HG02938 (cell line): ENCODE measurements around the gene SLC43A2.

Experiments
- ATAC-seq: cut with Tn5 transposase; IDR thresholded peaks from one replicate; pipeline ENCODE4 v1.9.1; 2021; ENCODE audit warnings: mild to moderate bottlenecking, moderate library complexity; ENCODE audit not compliant: unreplicated experiment

SLC43A2 gene

DNA sequence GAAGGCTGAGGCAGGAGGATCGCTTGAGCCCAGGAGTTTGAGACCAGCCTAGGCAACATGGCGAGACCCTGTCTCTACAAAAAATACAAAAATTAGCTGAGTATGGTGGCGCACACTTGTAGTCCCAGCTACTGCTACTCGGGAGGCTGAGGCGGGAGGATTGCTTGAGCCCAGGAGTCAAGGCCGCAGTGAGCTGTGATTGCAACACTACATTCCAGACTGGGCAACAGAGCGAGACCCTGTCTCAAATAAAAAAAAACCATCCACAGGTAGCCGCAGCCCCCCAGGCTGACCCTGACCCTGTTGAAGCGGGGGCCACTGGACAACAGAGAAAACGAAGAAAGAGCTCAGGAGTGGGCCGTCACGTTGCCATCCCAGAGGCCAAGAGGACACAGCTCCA lies 4.0 kb downstream of the SLC43A2 start:
- ATAC-seq, result no peak

- no peak for ATAC-seq
These were observed 5.5 kb downstream of the SLC43A2 start for GRCh38 chr17:1623057-1623630.

DNA sequence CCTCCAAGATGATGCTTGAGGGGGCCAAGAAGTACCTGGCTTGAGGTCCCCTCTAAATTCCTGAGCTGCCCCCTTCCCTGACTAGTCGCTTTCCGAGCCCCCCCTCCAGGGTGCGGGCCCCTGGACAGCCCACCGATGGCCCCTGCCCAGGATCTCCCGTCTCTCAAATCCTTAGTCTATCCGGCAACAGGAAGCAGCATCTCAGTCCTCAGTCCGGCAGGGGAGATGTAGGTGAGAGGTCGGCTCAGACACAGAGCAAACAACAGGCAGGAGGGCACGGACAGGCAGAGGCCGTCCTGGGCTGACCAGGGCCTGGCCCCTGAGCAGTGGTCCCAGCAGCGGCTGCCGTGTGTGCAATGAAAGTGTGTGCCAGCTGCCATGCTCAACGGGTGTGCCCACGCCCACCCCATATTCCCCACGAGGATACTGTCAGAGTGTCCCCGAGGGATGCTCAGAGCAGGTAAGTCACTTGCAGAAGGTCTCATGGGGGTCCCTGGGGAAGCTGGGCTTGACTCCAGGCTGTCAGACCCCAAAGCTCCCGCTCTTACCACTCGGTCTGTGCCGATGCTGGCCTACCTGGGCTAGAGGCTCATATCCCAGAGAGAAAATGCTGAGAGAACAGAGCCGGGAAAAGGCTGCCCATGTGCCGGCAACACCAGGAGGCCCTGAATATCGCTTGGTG lies 7.2 kb downstream of the SLC43A2 start:
- no peak for ATAC-seq

GRCh38 chr17:1620486-1620885 lies 8.1 kb downstream of the SLC43A2 start:
- ATAC-seq, result no peak

GRCh38 chr17:1617620-1618174 lies 10.9 kb downstream of the SLC43A2 start:
- no peak for ATAC-seq

- ATAC-seq, result no peak
These were observed 12.5 kb downstream of the SLC43A2 start for GRCh38 chr17:1616101-1616500.

- ATAC-seq, result no peak
These were observed 16.2 kb downstream of the SLC43A2 start for GRCh38 chr17:1612400-1612799.

DNA sequence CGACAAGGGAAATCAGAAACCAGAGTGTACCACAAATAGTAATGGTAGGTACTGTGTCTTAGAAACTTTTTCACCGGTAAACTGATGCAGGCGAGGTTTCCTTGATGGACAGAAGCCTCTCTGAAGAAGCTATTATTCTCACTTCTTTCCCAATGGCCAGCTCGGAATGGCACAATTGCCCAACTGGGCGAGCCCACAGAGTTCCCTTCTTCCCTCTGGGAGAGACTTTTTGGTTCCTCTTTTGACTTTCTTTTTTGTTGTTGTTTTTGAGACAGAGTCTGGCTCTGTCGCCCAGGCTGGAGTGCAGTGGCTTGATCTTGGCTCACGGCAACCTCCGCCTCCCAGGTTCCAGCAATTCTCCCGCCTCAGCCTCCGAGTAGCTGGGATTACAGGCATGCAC lies 16.9 kb downstream of the SLC43A2 start:
- ATAC-seq, result no peak

DNA sequence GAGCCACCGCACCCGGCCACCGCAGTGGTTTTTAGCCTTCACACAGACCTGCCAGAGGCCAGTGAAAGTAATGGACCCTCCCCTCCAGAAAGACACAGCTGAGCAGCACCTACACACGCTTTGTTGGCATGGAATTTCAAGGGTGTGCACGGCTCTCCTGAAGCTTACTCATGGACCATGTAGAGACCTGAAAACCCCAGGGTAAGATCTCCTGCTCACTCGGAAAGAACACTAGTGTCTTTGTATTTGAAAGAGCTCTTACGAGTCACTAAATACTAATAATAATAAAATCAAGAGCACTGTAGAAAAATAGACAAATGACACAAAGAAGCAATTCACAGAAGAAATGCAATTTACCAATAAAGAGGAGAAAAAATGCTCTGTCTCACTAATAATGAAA lies 20.0 kb downstream of the SLC43A2 start:
- ATAC-seq, result no peak

DNA sequence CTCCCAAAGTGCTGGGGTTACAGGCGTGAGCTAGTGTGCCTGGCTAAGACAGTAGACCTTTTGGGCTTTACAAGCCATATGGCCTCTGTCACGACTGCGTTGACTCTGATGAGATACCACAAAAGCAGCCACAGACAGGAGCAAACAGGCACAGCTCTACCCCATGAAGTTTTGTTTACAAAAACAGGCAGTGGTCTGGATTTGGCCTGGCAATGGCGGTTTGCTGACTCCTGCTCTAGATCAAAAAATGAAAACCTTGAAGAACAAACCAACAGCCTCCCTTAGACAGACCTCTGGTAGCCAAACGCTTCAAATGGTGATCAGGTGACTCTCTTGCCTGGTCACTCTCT lies 20.7 kb downstream of the SLC43A2 start:
- no peak for ATAC-seq

GRCh38 chr17:1606352-1606985 lies 22.2 kb downstream of the SLC43A2 start:
- ATAC-seq, result no peak

- no peak for ATAC-seq
These were observed 22.8 kb downstream of the SLC43A2 start for GRCh38 chr17:1605681-1606351.

DNA sequence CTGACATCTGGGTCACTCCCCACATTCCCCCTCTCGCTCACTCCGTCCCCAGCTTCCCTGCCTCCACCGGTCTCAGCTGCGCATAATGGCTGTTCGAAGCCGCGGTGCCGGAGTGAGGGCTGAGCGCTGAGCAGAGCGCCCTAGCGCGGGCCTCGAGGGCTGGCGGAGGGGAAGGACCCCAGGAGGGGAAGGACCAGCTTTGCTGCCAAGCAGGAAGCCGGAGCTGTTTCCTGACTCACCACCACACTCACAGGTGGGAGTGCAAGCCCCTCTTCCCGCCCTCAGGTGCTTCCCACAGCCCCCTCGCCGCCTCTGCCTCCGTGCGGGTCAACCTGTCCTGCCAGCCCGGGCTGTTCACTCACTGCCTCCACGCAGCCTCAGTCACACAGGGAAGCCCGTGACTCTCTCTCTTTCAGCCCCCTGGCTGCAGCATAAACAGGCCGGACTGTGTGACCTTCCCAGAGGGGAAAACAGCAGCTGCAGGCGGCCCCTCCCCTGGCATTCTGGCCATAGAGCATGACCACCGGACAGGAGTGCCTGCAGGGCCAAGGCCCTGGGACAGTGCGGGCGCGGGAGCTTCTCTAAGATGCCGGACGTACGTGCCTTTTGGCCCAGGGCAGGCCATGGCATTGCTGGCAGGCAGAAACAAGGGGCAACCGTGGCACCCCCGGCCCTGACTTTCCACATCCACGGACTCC lies 23.7 kb downstream of the SLC43A2 start:
- no peak for ATAC-seq

DNA sequence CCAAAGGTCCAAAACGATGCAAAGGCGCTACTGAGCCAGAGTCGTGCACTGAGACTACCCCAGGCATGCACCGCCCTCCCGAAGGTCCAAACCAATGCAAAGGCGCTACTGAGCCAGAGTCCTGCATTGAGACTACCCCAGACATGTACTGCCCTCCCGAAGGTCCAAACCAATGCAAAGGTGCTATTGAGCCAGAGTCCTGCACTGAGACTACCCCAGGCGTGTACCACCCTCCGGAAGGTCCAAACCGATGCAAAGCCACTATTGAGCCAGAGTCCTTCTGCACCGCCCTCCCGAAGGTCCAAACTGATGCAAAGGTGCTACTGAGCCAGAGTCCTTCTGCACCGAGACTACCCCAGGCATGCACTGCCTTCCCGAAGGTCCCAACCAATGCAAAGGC lies 27.1 kb downstream of the SLC43A2 start:
- no peak for ATAC-seq

DNA sequence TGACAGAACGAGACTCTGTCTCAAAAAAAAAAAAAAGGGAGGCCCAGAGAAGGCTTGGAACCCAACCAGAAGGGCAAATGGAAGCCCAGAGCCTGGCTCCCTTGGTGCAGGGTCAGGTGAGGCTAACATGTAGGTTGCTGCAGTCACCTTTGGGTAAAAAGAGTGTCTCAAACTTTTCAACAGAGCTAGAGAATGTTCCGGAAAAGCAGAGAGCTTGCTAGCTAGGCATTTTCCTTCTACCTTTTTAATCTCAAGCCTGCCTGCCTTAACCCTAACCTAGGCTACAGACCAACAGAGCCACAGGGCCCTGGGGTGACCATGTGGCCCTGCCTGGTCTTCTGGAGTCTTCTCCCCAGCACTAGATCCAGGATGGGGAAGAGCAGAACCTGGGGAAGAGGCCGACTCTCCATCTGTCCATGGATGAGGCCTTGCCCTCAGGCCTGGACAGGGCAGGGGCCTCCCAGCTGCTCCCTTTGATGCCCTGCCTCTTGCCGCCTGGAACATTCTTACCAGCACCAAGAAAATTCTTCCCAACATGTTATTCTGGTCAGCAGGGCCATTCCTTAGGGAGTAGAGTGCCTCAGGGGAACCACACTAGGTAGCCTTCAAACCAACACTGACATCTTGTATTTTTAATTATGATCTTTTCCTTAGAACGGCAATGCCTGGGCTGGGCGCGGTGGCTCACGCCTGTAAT lies 30.1 kb downstream of the SLC43A2 start:
- no peak for ATAC-seq

- no peak for ATAC-seq
These were observed 30.7 kb downstream of the SLC43A2 start for GRCh38 chr17:1597861-1598342.

DNA sequence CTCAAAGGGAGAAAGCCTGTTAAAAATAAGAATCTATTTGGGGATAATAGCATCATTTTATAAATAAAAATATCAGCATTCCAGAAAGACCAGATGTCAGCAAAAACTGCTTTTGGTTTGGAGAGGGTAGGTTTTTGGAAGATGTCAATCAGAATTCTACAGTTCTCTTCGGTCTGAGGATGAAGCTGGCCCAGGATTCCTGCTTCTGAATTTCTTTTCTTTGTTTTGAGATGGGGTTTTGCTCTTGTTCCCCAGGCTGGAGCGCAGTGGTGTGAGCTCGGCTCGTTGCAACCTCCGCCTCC lies 35.1 kb downstream of the SLC43A2 start:
- no peak for ATAC-seq

GRCh38 chr17:1592751-1593629 lies 35.6 kb downstream of the SLC43A2 start:
- ATAC-seq, result no peak

GRCh38 chr17:1591474-1592090 lies 37.1 kb downstream of the SLC43A2 start:
- no peak for ATAC-seq
